Glutamatergic neuron (in vitro differentiated cells): ENCODE data around the gene CEPT1. TPM values are rescaled to one million over a fixed set of nuclear protein-coding genes. Genes with fewer than 3 reads are reported as not detected.

Source experiments
- DNase-seq: peaks from one replicate; pipeline ENCODE4 v3.0.0; 2022
- H3K27ac Mint-ChIP-seq: one replicate; pipeline ENCODE4 v1.8.0; 2020; ENCODE audit warnings: mild to moderate bottlenecking, mixed read lengths, inconsistent platforms; ENCODE audit not compliant: unreplicated experiment
- H3K27me3 Mint-ChIP-seq: one replicate; pipeline ENCODE4 v1.8.0; 2020; ENCODE audit warnings: mild to moderate bottlenecking, moderate library complexity, mixed read lengths, inconsistent platforms; ENCODE audit not compliant: unreplicated experiment
- H3K36me3 Mint-ChIP-seq: one replicate; pipeline ENCODE4 v1.8.0; 2020; ENCODE audit warnings: mild to moderate bottlenecking, mixed read lengths, inconsistent platforms; ENCODE audit not compliant: unreplicated experiment
- H3K4me1 Mint-ChIP-seq: one replicate; pipeline ENCODE4 v1.8.0; 2020; ENCODE audit warnings: mild to moderate bottlenecking, low read depth, mixed read lengths, inconsistent platforms; ENCODE audit not compliant: unreplicated experiment
- H3K4me3 Mint-ChIP-seq: one replicate; pipeline ENCODE4 v1.8.0; 2020; ENCODE audit warnings: mild to moderate bottlenecking, mixed read lengths, inconsistent platforms; ENCODE audit not compliant: unreplicated experiment
- H3K9me3 Mint-ChIP-seq: one replicate; pipeline ENCODE4 v1.8.0; 2020; ENCODE audit warnings: mild to moderate bottlenecking, moderate library complexity, mixed read lengths, inconsistent platforms; ENCODE audit not compliant: unreplicated experiment
- total RNA-seq: library from RNA; stranded (reverse); fragmentation: NEBNext Ultra II Directional; extraction: Animal tissue kit (Norgen Biotek cat#: 25700); gene quantifications from one replicate; pipeline ENCODE4 v1.2.1, GENCODE V29; 2021; ENCODE audit not compliant: unreplicated experiment
- TF ChIP-seq, protein P1 (sequence below): fragments of 200-600 bp; sonication (generic); IDR thresholded peaks from one replicate; pipeline ENCODE4 v1.5.0; 2021; ENCODE audit not compliant: partially characterized antibody, unreplicated experiment

Gene CEPT1
- total RNA-seq, 1 donor from 2014 or later: 35.6 TPM

DNA sequence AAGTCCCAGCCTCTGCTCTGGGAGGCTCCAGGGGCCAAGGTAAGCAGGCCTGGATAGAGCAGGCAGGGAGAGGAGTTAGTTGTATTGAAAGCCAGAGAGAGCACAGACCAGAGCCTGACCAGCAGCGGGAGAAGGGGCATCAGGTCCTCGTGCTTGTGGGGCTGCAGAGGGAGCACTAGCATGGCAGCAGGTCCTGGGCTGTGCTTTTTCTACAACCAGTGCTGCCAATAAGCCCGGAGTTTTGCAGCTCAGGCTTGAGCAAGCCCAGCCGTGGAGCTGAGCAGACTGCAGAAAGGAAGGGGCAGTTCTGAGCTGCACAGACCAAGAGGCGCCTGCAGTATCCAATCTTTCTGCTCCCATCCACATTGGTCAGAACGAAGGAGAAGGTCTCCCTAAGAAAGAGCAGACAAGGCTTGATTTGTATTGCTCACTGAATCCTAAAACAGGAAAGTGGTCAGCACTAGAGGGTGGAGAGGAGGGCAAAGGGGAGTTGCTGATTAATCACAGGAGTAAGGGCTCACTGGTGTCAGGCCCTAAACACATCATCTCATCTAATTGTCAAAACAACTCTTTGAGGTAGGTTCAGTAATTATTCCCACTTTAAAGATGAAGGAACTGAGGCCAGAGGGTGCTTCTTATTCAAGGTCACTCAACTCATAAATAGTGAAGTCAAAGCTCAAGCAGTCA is 57.7 kb downstream of the CEPT1 start:
- peaks cover 8% of the 10 kb centered on the region for H3K27me3 Mint-ChIP-seq
- peak; percentile 43 for DNase-seq
- no peak overlapping the region for H3K4me3 Mint-ChIP-seq
- TF ChIP-seq, protein P1, sequence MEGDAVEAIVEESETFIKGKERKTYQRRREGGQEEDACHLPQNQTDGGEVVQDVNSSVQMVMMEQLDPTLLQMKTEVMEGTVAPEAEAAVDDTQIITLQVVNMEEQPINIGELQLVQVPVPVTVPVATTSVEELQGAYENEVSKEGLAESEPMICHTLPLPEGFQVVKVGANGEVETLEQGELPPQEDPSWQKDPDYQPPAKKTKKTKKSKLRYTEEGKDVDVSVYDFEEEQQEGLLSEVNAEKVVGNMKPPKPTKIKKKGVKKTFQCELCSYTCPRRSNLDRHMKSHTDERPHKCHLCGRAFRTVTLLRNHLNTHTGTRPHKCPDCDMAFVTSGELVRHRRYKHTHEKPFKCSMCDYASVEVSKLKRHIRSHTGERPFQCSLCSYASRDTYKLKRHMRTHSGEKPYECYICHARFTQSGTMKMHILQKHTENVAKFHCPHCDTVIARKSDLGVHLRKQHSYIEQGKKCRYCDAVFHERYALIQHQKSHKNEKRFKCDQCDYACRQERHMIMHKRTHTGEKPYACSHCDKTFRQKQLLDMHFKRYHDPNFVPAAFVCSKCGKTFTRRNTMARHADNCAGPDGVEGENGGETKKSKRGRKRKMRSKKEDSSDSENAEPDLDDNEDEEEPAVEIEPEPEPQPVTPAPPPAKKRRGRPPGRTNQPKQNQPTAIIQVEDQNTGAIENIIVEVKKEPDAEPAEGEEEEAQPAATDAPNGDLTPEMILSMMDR: peak; percentile 20
- H3K36me3 Mint-ChIP-seq: no peaks in the 10 kb centered on the region
- peaks cover 7% of the 10 kb centered on the region for H3K4me1 Mint-ChIP-seq
- H3K27ac Mint-ChIP-seq: no peak overlapping the region
- peaks cover 3% of the 10 kb centered on the region for H3K9me3 Mint-ChIP-seq

DNA sequence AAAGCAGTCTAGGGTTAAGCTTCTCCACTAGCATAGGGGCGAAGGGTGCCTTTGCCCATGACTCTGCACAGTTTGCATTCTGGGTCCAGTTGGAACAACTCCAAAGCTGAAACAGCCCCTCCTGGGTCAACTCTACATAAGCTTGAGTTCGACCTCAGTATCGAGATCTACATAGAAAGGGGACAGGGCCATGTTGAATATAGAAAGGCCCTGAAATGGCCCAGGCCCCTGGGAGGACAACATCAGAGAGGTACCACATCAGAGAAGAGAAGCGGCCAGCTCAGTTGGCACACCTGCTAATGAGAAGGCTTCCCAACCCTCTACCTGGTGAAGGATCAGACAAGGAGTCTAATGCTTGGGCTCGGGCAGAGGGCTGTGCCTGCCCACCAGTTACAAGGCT is 58.8 kb downstream of the CEPT1 start:
- peaks cover 11% of the 10 kb centered on the region for H3K27me3 Mint-ChIP-seq
- H3K27ac Mint-ChIP-seq: no peak overlapping the region
- TF ChIP-seq, protein P1: no peak
- H3K4me3 Mint-ChIP-seq: no peak overlapping the region
- H3K4me1 Mint-ChIP-seq: peaks cover 5% of the 10 kb centered on the region
- peaks cover 3% of the 10 kb centered on the region for H3K9me3 Mint-ChIP-seq
- H3K36me3 Mint-ChIP-seq: no peaks in the 10 kb centered on the region
- no peak for DNase-seq

DNA sequence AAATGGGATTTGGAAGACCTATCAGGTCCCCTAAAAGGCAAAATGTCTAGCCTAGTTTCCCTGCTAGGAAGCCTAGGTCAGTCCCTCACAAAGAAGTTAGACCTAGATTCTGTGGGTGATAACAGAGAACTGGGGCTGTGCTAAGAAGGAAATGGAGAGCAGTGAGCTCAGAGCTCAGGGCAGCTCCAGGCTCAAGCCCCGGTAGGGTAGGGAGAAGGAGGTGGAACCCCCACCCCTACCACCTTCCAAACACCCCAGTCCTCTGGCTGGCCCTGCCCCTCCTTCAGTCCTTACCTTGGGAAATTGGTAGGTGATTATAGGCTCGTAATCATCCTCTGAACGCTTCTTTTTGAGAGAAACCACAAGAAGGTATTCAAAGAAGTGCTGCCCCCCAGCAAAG is 59.3 kb downstream of the CEPT1 start:
- Mint-ChIP-seq H3K4me1 (peaks cover 5% of the 10 kb centered on the region), H3K36me3 (no peaks in the 10 kb centered on the region), H3K4me3 (no peak overlapping the region), H3K27ac (no peak overlapping the region), H3K27me3 (peaks cover 11% of the 10 kb centered on the region), H3K9me3 (peaks cover 3% of the 10 kb centered on the region)
- TF ChIP-seq, protein P1: no peak
- DNase-seq: no peak

DNA sequence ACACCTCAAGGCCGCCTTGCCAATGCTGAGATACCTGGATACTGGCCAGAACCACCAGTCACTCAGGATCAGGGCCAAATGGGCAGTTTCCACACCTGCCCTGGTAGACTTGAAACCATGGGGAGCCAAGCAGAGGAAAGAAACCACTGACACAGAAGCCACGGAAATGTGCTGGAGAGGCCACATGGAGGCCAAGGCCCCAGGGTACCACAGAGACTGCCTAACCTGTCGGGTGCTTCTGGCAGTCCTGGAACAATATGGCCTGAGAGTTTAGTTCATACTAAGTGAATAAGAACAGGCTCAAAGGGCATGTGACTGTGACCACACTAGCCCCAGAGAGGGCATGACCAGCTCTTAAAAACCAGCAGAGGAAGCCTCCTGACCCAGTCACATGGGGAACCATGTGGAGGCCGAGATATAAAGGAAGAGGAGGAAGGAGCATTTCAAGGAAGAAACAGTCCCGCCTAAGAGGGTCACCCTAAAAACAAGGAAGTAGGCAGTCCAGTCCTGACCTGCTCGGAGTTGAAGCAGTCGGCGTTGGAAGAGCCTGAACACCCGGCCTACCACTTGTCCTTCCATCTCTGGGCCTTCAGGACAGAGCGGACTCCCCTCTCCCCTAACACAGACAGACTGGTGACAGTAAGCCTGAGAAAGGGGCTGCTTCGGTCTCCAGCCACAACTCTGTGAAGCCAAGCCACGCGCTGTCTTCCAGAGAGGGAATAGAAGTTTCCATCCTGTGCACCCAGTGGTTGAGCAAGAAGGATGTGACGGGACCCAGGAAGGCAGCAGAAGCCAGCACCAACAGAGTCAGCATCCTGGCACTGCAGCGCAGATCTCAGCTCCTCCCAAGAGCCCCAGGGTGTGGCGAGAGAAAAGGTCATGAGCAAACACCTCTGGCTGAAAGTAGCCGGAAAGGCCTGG is 60.1 kb downstream of the CEPT1 start, which contains the start of gene DENND2D:
Gene DENND2D, minus strand, starts transcription at position 766 of the 921 bp plus-strand sequence. Its CDS starts 187 bp downstream, at position 579.
- Mint-ChIP-seq H3K36me3 (no peaks in the 10 kb centered on the region), H3K9me3 (peaks cover 3% of the 10 kb centered on the region), H3K4me1 (peaks cover 5% of the 10 kb centered on the region), H3K4me3 (no peak within 1 kb of the TSS), H3K27ac (no peak within 1 kb of the TSS), H3K27me3 (peaks cover 14% of the 10 kb centered on the region)
- TF ChIP-seq, protein P1: no peak
- no peak for DNase-seq
